ENCODE measurements around the gene FAM83C. TPM values are rescaled to one million over a fixed set of nuclear protein-coding genes. Genes with fewer than 3 reads are reported as not detected.

Gene FAM83C
- 0.11 to 0.20 TPM (median 0.15 TPM) in 5 replicates for total RNA-seq (2022; extraction: Qiagen RNA extraction)

GRCh38 chr20:35291654-35292503, at the start of gene FAM83C:
FAM83C (minus strand) TSS chr20:35292425; CDS start chr20:35292304, 121 bp downstream.

DNA sequence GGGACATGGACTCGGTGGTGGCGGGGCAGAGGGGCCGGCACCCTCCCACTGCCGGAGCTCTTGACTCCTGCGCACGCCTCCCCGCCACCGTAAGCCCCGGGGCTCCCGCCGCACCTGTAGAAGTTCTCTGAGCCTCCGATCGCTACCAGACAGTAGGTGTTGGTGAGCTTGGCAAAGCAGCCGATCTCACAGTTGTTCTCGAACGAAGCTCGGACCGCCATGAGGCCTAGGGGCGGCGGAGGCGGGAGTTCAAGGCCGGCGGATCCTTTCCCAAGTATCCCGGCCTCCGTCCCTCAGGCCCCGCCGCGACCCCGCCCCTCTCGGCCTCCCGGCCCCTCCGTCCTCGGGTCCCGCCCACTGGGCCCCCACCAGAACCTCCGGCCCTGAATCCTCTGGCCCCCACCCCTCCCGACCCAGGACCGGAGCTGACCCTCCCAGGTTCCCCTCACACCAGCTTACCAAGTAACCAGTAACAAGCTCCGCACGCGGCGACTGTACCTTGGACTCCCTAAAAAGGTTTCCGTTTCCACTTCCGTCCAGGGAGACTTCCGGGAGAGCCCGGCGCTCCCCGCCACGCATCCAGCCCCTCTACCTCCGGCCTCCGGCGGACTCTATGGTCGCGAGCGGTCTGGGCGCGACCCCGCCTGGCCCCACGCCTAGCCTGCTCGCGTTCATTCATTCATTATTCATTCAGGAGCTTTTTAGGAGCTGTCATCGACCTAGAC, 7.8 kb downstream of the FAM83C start, which contains the start of gene EIF6:
Gene EIF6 (minus strand): TSS at position 506 of the 725 bp plus-strand sequence. CDS start 285 bp downstream, at position 221.

DNA sequence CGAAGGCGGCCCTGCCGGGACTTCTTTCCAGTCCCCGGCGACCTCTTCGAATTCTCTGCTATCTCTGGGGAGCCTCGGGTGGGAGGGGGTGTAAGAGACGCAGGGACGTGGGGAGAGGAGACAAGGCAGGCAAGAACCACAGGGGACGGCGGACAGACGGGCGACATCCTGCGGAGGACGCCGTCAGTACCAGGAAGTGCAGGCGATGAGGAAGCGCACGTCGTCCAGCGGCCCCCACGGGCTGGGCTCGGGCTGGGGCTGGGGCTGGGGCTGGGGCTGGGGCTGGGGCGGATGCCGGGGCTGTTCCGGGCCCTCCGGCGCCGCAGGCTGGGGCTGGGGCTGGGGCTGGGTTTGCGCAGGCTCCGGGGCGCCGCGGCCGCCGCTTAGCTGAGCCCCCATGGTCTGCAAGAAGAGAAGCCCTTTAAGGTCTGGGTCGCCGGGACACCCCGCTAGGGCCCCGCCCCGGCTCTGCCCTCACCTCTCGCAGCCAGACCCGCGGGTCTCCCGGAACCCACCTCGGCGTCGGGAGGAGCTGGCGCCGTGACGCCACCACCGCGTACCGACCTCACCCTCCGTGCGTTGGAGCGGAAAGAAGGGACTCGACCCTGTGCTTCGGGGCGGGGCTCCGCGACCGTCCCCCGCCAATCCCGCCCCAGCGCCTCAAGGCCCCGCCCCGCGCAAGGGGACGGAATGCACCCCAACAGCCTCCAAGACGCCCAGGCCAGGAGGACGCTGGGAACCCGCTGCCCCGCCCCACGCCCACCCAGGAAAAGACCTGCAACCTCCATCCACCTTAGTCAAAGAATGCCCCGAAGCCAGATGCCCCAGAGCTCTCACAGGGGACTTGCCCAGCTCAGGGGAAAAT, 14.5 kb downstream of the FAM83C start, which contains the start of gene MMP24OS:
Gene MMP24OS (minus strand): TSS at position 592 of the 865 bp plus-strand sequence. CDS start 193 bp downstream, at position 399.

Other genes starting within 250 kb of the FAM83C start
- 57.7 to 64.2 TPM (median 61.5 TPM) in 5 replicates for gene TRPC4AP, start 199.6 kb downstream of the FAM83C start, total RNA-seq (2022; extraction: Qiagen RNA extraction)
- gene EDEM2, start 145.1 kb downstream of the FAM83C start, total RNA-seq (2022; extraction: Qiagen RNA extraction): 49.9 to 56.4 TPM (median 55.7 TPM) in 5 replicates
- gene PROCR, start 120.4 kb downstream of the FAM83C start, total RNA-seq (2022; extraction: Qiagen RNA extraction): 104 to 150 TPM (median 140 TPM) in 5 replicates
- gene MMP24, start 65.7 kb downstream of the FAM83C start, total RNA-seq (2022; extraction: Qiagen RNA extraction): 26.7 to 31.9 TPM (median 30.4 TPM) in 5 replicates
- 54.4 to 97.8 TPM (median 90.2 TPM) in 5 replicates for gene MMP24OS, start 14.3 kb downstream of the FAM83C start, total RNA-seq (2022; extraction: Qiagen RNA extraction)
- gene EIF6, start 7.7 kb downstream of the FAM83C start, total RNA-seq (2022; extraction: Qiagen RNA extraction): 396 to 456 TPM (median 432 TPM) in 5 replicates
- 27.7 to 35.5 TPM (median 28.5 TPM) in 5 replicates for gene UQCC1, start 119.5 kb upstream of the FAM83C start, total RNA-seq (2022; extraction: Qiagen RNA extraction)
- gene GDF5, start 145.8 kb upstream of the FAM83C start, total RNA-seq (2022; extraction: Qiagen RNA extraction): not detected in 5 replicates
- gene CEP250, start 163.2 kb upstream of the FAM83C start, total RNA-seq (2022; extraction: Qiagen RNA extraction): 22.7 to 30.3 TPM (median 24.9 TPM) in 5 replicates
- gene C20orf173, start 237.2 kb upstream of the FAM83C start, total RNA-seq (2022; extraction: Qiagen RNA extraction): not detected in 5 replicates
- 212 to 242 TPM (median 237 TPM) in 5 replicates for gene ERGIC3, start 249.7 kb upstream of the FAM83C start, total RNA-seq (2022; extraction: Qiagen RNA extraction)

All from A549 treated with AZD2906 at 1 μM for 4 hours (cell line).